Amniotic epithelial cell (primary cell): ENCODE results near the gene COL11A1.
"Not testable (repeated sequence)": the region's sequence is repeated elsewhere in the genome, so short reads cannot be mapped to it uniquely, and the experiment has no call there.

Experiments
- DNase-seq: peaks from one replicate; pipeline ENCODE4 v3.0.0-alpha.2; 2010; ENCODE audit warnings: low read depth

Gene COL11A1

GRCh38 chr1:102836991-102837390 lies 271.3 kb downstream of the COL11A1 start:
- DNase-seq = no peak

- DNase-seq = no peak
Measured at GRCh38 chr1:102834688-102835320, 273.5 kb downstream of the COL11A1 start.

- no peak for DNase-seq
Measured at GRCh38 chr1:102833151-102833550, 275.2 kb downstream of the COL11A1 start.

GRCh38 chr1:102826706-102827105 lies 281.6 kb downstream of the COL11A1 start:
- DNase-seq = not testable (repeated sequence)
